Measurements from ENCODE around the gene BCKDHA.

GRCh38 chr19:41405776-41406175, 8.2 kb downstream of the BCKDHA start:
- TF ChIP-seq CTCF (IDR thresholded peaks at IDR 0.05) (no peak), EP300 (IDR thresholded peaks at IDR 0.05; ENCODE audit: borderline replicate concordance in 1 of 2, low read depth in 1 of 2, low read length in 1 of 2) (no peak), POLR2AphosphoS5 (IDR thresholded peaks at IDR 0.05; ENCODE audit: low read depth, low read length) (no peak), TEAD4 (IDR thresholded peaks at IDR 0.05; ENCODE audit: borderline replicate concordance, insufficient read depth) (no peak), FOXM1 (IDR thresholded peaks at IDR 0.05; ENCODE audit: low read depth) (no peak), RAD21 (IDR thresholded peaks at IDR 0.05; ENCODE audit: low read length) (no peak), YY1 (IDR thresholded peaks at IDR 0.05; ENCODE audit: low read depth) (no peak), ZBTB33 (IDR thresholded peaks at IDR 0.05; ENCODE audit: borderline replicate concordance, low read depth) (no peak)
